Suppressor macrophage treated with lipopolysaccharide for 1 hour (primary cell): Measurements from ENCODE around the gene ANAPC5.
"Not testable (repeated sequence)": the region's sequence is repeated elsewhere in the genome, so short reads cannot be mapped to it uniquely, and the experiment has no call there.

Source experiments
- DNase-seq, 3 donors: peaks; one replicate each; pipeline ENCODE4 v3.0.0-alpha.2; 2020 to 2022

Gene ANAPC5

GRCh38 chr12:121283841-121284240 is 68.4 kb downstream of the ANAPC5 start:
- no peak for DNase-seq

DNA sequence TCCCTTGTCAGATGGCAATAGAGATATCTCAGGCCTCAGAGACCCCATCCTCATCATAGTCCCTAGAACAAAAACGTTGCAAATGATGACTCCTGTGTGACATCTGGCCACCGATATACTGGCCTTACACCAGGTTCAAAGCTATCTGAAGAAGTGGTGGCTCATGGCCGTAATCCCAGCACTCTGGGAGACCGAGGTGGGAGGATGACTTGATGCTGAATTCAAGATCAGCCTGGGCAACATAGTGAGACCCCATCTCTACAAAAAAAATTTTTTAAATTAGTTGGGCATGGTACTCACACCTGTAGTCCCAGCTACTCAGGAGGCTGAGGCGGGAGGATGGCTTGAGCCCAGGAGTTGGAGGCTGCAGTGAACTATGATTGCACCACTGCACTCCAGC is 68.8 kb downstream of the ANAPC5 start:
- peak in 1 of 3 donors; percentile 10 for DNase-seq

DNA sequence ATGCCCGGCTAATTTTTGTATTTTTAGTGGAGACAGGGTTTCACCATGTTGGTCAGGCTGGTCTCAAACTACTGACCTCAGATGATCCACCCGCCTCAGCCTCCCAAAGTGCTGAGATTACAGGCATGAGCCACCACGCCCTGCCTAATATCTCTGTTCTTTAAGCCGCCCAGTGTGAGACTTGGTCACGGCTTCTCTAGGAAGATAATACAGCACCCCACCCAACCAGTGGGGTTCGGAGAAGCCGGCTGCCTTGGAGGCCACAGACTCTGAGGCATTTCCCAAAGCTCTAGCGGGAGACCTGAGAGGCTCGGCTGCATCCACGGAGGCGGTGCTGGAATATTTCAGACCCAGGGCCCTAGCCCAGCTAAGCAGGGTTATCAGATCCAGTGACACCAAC is 69.3 kb downstream of the ANAPC5 start:
- DNase-seq, result peak in 1 of 3 donors; percentile 11

DNA sequence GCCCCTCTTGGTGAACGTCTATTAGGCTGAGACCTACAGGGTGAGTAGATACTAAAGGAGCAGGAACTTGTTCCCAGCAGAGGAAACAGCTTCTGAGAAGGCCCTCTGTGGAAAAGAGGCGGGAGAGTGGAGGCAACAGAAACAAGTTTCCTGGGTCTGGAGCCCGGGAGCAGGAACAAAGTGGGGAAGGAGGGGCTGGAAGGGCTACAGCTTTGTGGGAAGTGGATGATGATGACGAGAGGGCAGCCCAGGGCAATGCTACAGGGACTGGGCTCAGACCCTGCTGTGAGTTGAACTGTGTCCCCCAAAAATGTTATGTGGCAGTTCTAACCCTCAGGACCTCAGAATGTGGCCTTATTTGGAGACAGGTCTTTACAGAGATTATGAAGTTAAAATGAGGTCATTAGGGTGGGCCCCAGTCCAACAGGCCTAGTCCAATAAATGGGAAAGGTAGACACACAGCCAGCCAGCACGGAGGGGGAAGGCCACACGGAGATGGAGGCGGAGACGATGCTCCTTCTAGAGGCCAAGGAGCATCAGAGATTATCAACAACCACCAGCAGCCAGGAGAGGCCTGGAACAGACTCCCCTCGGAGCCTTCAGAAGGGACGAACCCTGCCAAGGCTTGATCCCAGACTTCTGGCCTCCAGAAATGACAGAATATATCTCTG is 70.0 kb downstream of the ANAPC5 start:
- DNase-seq, result no peak

DNA sequence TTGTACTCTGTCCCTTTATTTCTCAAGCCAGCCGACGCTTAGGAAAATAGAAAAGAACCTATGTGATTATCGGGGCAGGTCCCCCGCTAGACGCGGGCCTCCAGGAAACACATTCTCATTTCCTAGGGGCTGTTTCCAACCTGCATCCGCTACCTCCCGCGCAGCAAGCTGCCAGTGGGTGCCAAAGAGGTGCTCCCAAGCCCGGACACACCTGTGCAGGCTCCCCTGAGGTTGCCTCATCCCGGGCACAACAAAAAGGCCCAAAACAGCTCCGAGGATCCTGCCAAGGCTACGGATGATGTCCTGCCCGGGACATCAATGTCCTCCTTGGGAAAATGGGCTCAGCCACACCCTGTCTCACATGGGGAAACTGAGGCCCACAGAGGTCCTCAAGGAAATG is 71.1 kb downstream of the ANAPC5 start:
- not testable (repeated sequence) for DNase-seq

GRCh38 chr12:121280531-121280930 is 71.7 kb downstream of the ANAPC5 start:
- not testable (repeated sequence) for DNase-seq

DNA sequence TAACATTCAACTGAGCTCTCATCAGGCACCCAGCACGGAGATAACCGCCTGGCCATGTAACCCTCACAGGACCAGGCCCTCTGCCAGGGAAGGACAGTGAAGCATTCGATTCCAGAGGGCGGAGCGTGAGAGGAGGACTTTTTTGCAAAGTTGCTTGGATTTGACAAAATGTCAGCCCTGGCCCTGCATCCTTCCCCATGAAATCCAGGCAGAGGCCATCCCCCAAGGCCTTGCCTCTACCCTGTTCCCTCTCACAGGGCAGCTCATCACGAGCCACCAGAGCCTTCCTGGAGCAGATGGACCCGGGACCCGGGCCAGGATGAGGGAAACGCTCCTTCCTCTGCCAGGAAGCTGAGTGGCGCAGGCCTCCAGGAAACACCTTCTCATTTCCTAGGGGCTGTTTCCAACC is 72.7 kb downstream of the ANAPC5 start:
- no peak for DNase-seq

DNA sequence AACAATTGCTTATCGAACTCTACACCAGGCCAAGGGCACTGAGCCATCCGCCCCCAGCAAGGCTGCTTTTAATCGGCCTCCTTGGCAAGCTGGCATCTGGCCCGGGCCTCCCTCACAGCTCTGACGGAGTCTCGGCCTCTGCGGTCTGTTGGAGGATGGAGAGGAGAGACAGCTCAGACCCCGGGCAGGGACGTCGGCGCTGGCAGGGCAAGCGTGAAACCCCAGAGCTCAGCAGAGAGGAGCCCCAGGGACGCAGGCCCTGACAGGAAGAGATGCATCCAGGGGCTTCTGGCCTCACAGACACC is 73.2 kb downstream of the ANAPC5 start:
- peak in 1 of 3 donors; percentile 47 for DNase-seq

DNA sequence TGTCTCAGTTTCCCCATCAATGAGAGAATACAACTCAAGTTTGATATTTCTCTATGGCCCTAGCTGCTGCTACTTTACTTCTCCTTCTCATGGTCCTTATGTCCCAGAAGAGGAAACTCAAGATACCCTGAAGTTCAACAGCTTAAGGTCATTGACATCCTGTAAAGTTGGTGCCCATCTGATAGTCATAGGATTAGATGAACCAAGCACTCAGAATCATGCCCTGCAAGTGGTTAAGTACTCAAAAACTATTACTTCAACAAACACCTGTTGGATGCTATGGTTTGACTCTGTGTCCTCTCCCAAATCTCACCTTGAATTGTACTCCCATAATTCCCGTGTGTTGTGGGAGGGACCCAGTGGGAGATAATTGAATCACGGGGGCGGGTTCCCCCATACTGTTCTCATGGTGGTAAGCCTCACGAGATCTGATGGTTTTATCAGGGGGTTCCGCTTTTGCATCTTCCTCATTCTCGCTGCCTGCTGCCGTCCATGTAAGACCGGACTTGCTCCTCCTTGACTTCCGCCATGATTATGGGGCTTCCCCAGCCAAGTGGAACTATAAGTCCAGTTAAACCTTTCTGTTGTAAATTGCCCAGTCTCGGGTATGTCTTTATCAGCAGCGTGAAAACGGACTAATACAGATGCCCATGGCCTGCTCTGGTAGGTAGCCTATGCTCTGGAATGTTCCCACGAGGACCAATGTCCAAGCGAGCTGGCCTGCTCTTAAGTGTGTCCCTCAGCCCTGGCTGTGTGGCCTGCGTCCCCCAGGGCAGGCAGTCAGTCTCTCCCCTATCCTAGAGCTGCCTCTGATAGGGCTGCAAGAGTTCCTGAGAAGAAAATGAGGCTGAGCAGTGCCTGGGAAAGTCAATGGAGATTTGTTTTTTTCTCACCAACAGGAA is 73.8 kb downstream of the ANAPC5 start:
- peak; percentile 92 to 96 (median 95) for DNase-seq

- peak; percentile 35 to 70 (median 65) for DNase-seq
Observed at GRCh38 chr12:121277374-121277759, 74.8 kb downstream of the ANAPC5 start.

DNA sequence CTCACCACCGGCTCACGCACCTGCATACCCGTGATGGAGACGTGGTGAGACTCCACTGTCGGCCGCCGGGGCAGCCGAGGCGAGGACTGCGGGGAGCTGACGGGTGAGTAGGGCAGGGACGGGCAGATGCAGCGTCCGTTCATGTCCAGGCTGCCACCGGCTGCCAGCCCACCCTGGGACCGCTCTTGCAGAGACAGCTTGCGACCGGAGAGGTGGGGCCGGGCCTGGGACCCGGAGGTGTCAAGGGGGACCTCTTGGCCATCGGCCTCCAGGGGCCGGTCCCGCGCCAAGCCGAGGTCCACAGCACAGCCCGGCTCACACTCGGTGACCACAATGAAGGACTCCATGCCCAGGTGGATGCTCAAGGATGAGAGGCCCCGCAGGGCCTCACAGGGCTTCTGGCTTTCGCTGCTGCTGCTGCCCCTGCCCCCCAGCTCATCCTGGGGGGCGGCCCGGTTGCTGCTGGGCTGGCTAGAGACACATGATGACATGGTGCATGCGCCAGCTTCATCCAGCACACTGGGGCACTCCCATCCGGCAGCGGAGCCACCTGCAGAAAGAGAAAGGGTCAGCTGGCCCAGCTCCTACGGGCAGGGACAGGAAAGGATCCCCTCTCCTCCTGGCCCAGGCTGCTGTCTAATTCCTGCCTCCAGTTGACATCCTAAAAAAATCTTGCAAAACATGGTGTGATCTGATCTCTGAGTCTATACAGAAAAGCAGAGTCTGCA is 78.0 kb downstream of the ANAPC5 start:
- no peak for DNase-seq

DNA sequence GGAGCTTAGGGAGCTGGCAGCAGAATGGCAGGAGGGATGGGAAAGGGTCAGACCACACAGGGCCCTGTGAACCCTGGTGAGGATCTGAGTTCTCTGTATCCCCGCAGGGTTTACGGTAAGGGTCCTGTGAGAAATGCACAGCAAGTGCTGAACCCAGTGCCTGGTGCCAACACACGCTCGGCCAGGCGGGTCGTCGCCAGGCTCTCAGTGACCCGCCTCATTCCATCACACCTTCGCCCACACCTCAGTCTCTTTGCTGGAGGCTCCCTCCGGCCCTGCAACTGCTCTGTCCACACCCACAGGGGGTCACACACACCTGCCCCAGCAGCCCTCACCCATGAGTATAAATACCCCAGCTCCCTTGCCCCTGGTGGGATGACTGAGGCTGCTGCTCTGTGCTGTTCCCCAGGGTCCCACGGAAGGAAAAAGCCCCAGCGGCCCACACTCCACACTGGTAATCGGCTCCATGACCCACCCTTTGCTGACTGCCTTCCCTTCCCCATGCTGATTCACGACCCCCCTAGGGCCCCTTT is 78.8 kb downstream of the ANAPC5 start:
- no peak for DNase-seq

- no peak for DNase-seq
Observed at GRCh38 chr12:121267822-121268221, 84.4 kb downstream of the ANAPC5 start.

- DNase-seq, result no peak
Observed at GRCh38 chr12:121264951-121265515, 87.2 kb downstream of the ANAPC5 start.

GRCh38 chr12:121264135-121264534 is 88.1 kb downstream of the ANAPC5 start:
- no peak for DNase-seq

DNA sequence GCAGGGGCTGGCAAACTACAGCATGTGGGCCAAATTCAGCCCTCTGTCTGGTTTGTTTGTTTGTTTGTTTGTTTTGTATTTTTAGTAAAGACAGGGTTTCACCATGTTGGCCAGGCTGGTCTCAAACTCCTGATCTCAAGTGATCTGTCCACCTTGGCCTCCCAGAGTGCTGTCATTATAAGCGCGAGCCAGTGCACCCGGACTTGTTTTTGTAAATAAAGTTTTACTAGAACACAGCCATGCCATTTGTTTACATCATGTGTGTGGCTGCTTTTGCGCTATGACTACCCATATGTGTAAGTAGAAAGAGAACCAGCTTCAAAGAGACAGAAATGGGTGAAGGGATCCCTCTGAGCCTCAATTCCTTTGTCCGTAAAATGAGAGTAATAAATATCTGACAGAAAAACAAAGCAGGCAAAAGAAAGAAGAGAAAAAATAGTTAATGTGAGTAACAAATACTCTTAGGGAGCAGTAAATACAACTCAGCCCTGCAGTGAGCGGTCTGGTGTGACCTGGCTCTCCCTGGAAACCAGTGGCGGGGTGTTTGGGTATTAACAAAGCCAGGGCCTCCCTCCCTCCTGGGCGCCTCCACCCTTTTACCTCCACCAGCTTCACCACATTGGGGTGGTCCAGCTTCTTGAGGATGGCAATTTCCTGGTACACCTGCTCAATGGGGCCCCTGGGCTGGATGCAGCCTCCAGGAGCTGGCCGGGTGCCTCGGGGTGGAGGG is 88.8 kb downstream of the ANAPC5 start:
- no peak for DNase-seq

DNA sequence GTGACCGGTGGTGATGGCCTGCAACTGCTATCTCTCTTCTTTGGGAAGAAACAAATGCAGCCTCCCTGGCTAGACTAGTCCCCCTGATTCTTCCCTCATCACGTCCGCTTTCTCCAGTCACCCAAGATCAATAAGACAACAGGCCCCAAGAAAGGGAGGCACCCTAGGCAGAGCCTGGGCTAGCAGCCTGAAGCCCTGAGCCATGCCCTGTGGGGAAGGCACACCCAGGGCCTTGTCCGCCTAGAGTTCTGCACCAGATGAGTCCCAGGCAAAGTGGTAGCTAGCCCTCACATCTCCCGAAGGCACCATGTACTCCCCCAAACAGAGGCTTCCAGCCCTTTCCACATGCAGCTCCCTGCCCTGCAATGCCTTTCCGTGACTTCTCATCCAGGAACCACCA is 90.8 kb downstream of the ANAPC5 start:
- DNase-seq, result no peak

DNA sequence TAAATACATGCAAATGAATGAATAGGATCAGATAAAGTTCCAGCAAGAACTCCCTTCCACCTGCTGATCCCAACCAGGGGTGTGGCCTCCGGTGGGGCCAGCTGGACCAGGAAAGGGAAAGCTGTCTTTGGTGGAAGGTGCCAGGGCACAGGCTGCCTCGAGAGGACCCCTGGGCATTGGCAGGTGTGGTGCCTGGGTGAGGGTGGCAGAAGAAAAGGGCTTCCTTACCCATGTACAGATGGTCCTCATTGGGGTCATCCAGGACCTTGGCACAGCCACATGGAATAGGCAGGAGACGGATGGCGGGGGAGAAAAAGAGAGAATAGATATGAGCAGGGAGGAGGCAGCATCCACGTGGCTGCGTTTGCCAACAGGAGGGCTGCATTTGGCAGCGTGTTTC is 92.1 kb downstream of the ANAPC5 start:
- no peak for DNase-seq

- DNase-seq, result no peak
Observed at GRCh38 chr12:121259074-121259473, 93.1 kb downstream of the ANAPC5 start.
